Suprapubic skin (tissue), 4 donors: ENCODE data around the gene GFOD1. TPM values are rescaled to one million over a fixed set of nuclear protein-coding genes. Genes with fewer than 3 reads are reported as not detected.

Experiments
- DNase-seq, 2 donors: peaks; one replicate each; pipeline ENCODE4 v3.0.0-alpha.2; 2019; ENCODE audit warnings: low spot score in 2 of 2
- H3K27ac ChIP-seq: fragments of 200-600 bp; sonication (generic); one replicate; pipeline ENCODE4 v1.5.1; 2019
- H3K27me3 ChIP-seq: fragments of 200-600 bp; sonication (generic); one replicate; pipeline ENCODE4 v1.5.1; 2019
- H3K36me3 ChIP-seq: fragments of 200-600 bp; sonication (generic); one replicate; pipeline ENCODE4 v1.5.1; 2019
- H3K4me1 ChIP-seq: fragments of 200-600 bp; sonication (generic); one replicate; pipeline ENCODE4 v1.5.1; 2019
- H3K4me3 ChIP-seq: fragments of 200-600 bp; sonication (generic); one replicate; pipeline ENCODE4 v1.5.1; 2019; ENCODE audit warnings: mild to moderate bottlenecking
- H3K9me3 ChIP-seq: fragments of 200-600 bp; sonication (generic); one replicate; pipeline ENCODE4 v1.5.1; 2019
- EP300 ChIP-seq: sonication (generic); formaldehyde crosslinking; IDR thresholded peaks from one replicate; pipeline ENCODE4 v1.6.1; 2017; ENCODE audit warnings: antibody characterized with exemption
- POLR2A ChIP-seq, 2 donors: fragments of 450-650 bp; IDR thresholded peaks; one replicate each; pipeline ENCODE4 v1.6.1; 2017; ENCODE audit warnings: antibody characterized with exemption in 2 of 2, mild to moderate bottlenecking in 2 of 2, moderate library complexity in 2 of 2
- POLR2AphosphoS5 ChIP-seq, 3 donors: sonication (generic); formaldehyde crosslinking; IDR thresholded peaks; one replicate each; pipeline ENCODE4 v1.6.1; 2017; ENCODE audit warnings: antibody characterized with exemption in 3 of 3
- WGBS: methylation state at CpG from one replicate; pipeline ENCODE4 v1.1.5; 2018; 5-methylcytosine and 5-hydroxymethylcytosine counted together
- total RNA-seq, 4 donors: library from RNA; depleted of rRNA; stranded (reverse); fragments of >200 nt; gene quantifications; one replicate each; pipeline ENCODE4 v1.1.0, GENCODE V29; 2016
- TF ChIP-seq, protein P1 (sequence below), 2 donors: fragments of 200-600 bp in 1 of 2; fragments of 450-650 bp in 1 of 2; sonication (generic) in 1 of 2; IDR thresholded peaks; one replicate each; pipeline ENCODE4 v1.5.1; 2016 to 2019; ENCODE audit warnings: antibody characterized with exemption in 2 of 2, mild to moderate bottlenecking in 1 of 2, moderate library complexity in 1 of 2

Gene GFOD1
- total RNA-seq, 4 donors from 2014 or later = 7.5 to 15.2 (median 13.7) TPM

GRCh38 chr6:13488015-13488895 lies 855 bp upstream of the GFOD1 start:
- Histone ChIP-seq H3K36me3 (no peaks in the 10 kb centered on the region), H3K27ac (peak overlapping the region; percentile 77), H3K4me3 (peak overlapping the region; percentile 94), H3K9me3 (no peaks in the 10 kb centered on the region), H3K27me3 (no peaks in the 10 kb centered on the region), H3K4me1 (peaks cover 39% of the 10 kb centered on the region)
- peak in 1 of 2 donors; percentile 78 for DNase-seq
- TF ChIP-seq POLR2A (IDR thresholded peaks at IDR 0.05) (no peak), POLR2AphosphoS5 (IDR thresholded peaks at IDR 0.05) (peak in 1 of 3 donors; percentile 28)
- whole genome bisulfite sequencing = 32% methylated on average over 26 of the region's 57 CpGs

DNA sequence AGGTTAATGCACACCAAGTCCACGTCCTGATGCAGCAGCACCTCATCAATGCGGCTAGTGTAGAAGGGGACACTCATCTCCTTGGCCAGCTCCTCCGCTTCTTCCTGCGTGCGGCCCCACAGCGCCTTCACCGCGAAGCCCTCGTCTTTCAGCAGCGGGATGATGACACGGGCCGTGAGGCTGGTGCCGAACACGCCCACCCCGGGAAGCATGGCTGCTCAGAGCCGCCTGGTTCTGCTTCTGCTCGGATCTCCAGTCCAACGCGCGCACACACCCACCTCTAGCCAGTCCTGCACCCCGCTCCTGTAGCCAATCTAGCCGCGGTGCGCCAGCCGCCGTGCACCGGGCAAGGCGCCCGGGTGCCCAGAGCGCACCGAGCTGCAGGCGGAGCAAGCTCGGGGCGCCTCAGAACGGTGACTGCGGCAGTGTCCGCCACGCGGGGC lies 700 bp downstream of the GFOD1 start:
- Histone ChIP-seq H3K36me3 (no peaks in the 10 kb centered on the region), H3K27ac (peak overlapping the region; percentile 94), H3K27me3 (no peaks in the 10 kb centered on the region), H3K9me3 (no peaks in the 10 kb centered on the region), H3K4me3 (peak overlapping the region; percentile 94), H3K4me1 (peaks cover 42% of the 10 kb centered on the region)
- TF ChIP-seq, protein P1, sequence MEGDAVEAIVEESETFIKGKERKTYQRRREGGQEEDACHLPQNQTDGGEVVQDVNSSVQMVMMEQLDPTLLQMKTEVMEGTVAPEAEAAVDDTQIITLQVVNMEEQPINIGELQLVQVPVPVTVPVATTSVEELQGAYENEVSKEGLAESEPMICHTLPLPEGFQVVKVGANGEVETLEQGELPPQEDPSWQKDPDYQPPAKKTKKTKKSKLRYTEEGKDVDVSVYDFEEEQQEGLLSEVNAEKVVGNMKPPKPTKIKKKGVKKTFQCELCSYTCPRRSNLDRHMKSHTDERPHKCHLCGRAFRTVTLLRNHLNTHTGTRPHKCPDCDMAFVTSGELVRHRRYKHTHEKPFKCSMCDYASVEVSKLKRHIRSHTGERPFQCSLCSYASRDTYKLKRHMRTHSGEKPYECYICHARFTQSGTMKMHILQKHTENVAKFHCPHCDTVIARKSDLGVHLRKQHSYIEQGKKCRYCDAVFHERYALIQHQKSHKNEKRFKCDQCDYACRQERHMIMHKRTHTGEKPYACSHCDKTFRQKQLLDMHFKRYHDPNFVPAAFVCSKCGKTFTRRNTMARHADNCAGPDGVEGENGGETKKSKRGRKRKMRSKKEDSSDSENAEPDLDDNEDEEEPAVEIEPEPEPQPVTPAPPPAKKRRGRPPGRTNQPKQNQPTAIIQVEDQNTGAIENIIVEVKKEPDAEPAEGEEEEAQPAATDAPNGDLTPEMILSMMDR (IDR thresholded peaks at IDR 0.05) = no peak
- no peak for TF ChIP-seq EP300
- TF ChIP-seq POLR2AphosphoS5 (IDR thresholded peaks at IDR 0.05) = no peak
- TF ChIP-seq POLR2A (IDR thresholded peaks at IDR 0.05) = no peak
- DNase-seq = peak; percentile 81 to 86
- 0% methylated on average over 12 of the region's 39 CpGs for WGBS

DNA sequence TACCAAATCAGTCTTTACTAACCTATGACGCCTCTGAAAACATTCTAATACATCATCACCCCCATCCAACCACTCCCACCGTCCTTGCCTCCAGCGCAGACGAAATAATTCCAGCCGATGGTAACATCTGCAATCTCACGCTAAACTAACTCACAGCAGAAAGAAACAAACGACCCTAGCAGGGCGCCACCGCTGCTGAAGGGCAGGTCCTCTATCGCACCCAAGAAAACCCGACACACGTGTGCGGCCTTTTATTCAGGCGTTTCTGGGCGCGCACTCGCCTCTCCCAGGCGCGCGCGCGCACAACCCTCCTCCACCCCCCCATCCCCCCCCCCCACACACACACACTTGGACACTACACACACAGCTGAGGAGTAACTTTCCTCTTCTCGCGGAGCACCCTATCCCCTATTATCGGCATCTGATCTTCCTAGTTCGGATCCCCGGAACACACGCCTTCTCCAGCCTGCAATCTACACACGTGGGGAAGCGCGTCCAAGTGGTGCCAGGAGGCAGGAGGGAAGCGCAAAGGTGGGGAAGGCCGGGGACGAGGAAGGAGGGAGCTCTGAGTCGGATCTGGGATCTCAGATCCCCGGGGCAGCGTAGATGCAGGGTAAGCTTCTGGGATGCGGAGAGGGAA lies 1.4 kb downstream of the GFOD1 start:
- 1% methylated on average over 38 of the region's 38 CpGs for WGBS
- TF ChIP-seq EP300 (no peak), POLR2AphosphoS5 (IDR thresholded peaks at IDR 0.05) (no peak), POLR2A (IDR thresholded peaks at IDR 0.05) (no peak)
- TF ChIP-seq, protein P1 (IDR thresholded peaks at IDR 0.05) = no peak
- H3K27ac ChIP-seq = peak overlapping the region; percentile 94
- no peaks in the 10 kb centered on the region for H3K27me3 ChIP-seq
- peak overlapping the region; percentile 94 for H3K4me3 ChIP-seq
- no peak for DNase-seq
- no peaks in the 10 kb centered on the region for H3K36me3 ChIP-seq
- H3K9me3 ChIP-seq = no peaks in the 10 kb centered on the region
- peaks cover 45% of the 10 kb centered on the region for H3K4me1 ChIP-seq

DNA sequence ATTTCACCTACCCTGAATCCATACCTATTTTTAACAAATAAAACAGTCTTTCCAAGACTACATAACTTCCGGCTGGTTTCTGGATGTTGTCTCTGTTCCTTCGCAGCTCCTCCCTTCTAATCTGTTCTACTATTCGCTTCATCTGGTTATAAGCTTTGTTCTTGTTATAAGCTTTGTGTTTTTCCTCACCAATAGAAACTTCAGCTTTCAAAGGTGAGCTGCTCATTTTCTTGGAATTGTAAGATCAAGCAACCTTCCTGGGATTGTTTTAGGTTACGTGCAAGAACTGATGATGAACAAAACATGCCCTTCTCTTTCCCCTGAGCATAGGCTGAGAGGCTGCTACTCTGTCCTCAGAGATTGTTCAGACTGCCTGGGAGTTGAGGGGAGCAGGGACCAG lies 2.1 kb downstream of the GFOD1 start:
- 76% methylated on average over 4 of the region's 4 CpGs for WGBS
- Histone ChIP-seq H3K27ac (no peak overlapping the region), H3K4me3 (peak overlapping the region; percentile 94), H3K9me3 (no peaks in the 10 kb centered on the region), H3K27me3 (no peaks in the 10 kb centered on the region), H3K36me3 (no peaks in the 10 kb centered on the region), H3K4me1 (peaks cover 52% of the 10 kb centered on the region)
- DNase-seq = no peak
- TF ChIP-seq, protein P1 (IDR thresholded peaks at IDR 0.05) = no peak

- Histone ChIP-seq H3K9me3 (no peaks in the 10 kb centered on the region), H3K27me3 (no peaks in the 10 kb centered on the region), H3K4me3 (peak overlapping the region; percentile 94), H3K27ac (no peak overlapping the region), H3K4me1 (peaks cover 57% of the 10 kb centered on the region), H3K36me3 (no peaks in the 10 kb centered on the region)
- 78% methylated on average over 3 of the region's 3 CpGs for whole genome bisulfite sequencing
- no peak for DNase-seq
- TF ChIP-seq POLR2A (IDR thresholded peaks at IDR 0.05) (no peak), POLR2AphosphoS5 (IDR thresholded peaks at IDR 0.05) (no peak), EP300 (no peak)
- TF ChIP-seq, protein P1 (IDR thresholded peaks at IDR 0.05) = no peak
Measured at GRCh38 chr6:13484827-13485226, 2.6 kb downstream of the GFOD1 start.
